K562 (cell line): ENCODE data around the gene GPSM3. TPM values are rescaled to one million over a fixed set of nuclear protein-coding genes. Genes with fewer than 3 reads are reported as not detected.

Experiments
- CCNT2 ChIP-seq: IDR thresholded peaks from 2 replicates; pipeline ENCODE4 v1.6.1; 2011; ENCODE audit warnings: borderline replicate concordance, low read depth, mild to moderate bottlenecking, moderate library complexity, mixed read lengths, low read length; ENCODE audit not compliant: insufficient read length; ENCODE audit errors: extremely low read depth
- ESRRA ChIP-seq: fragments of 450-650 bp; IDR thresholded peaks from 2 replicates; pipeline ENCODE4 v1.6.1; 2014; ENCODE audit warnings: low read depth, mild to moderate bottlenecking, moderate library complexity, borderline replicate concordance
- FOS ChIP-seq: IDR thresholded peaks from 3 replicates; pipeline ENCODE4 v1.6.1; 2011; ENCODE audit not compliant: insufficient read length; ENCODE audit errors: extremely low read depth
- GABPB2 ChIP-seq: fragments of 250-450 bp; sonication (Bioruptor Pico); conservative IDR thresholded peaks from 2 replicates; pipeline ENCODE4 v1.5.1; 2021; ENCODE audit warnings: mild to moderate bottlenecking
- HNRNPH1 ChIP-seq: fragments of 200-400 bp; formaldehyde crosslinking; optimal IDR thresholded peaks from 2 replicates; pipeline ENCODE3; 2017; ENCODE audit warnings: low read depth, mild to moderate bottlenecking, low read length, moderate library complexity
- KLF10 ChIP-seq: fragments of 250-450 bp; sonication (Bioruptor Pico); IDR thresholded peaks from 2 replicates; pipeline ENCODE4 v1.6.1; 2021; ENCODE audit warnings: matching md5 sums
- SMAD3 ChIP-seq: fragments of 450-650 bp; formaldehyde crosslinking; conservative IDR thresholded peaks from 2 replicates; pipeline ENCODE4 v1.4.0; 2020; ENCODE audit warnings: mild to moderate bottlenecking
- YBX1 ChIP-seq: fragments of 450-650 bp; IDR thresholded peaks from 2 replicates; pipeline ENCODE4 v1.7.1; 2016; ENCODE audit warnings: mild to moderate bottlenecking
- ZZZ3 ChIP-seq: fragments of 450-650 bp; IDR thresholded peaks from 2 replicates; pipeline ENCODE4 v1.6.1; 2016; ENCODE audit warnings: antibody characterized with exemption, mild to moderate bottlenecking, moderate library complexity
- polyA plus RNA-seq, 8 experiments: library from polyadenylated mRNA; depleted of rRNA in 4 of 8; stranded (reverse) in 5 of 8; unstranded in 3 of 8; fragments of >200 nt; fragmentation: Nextera tagmentation in 2 of 8; fragmentation: Illumina TruSeq in 1 of 8; extraction: Ambion mirVana in 2 of 8; extraction: Trizol in 1 of 8; gene quantifications; 2 replicates each; pipeline versions ENCODE4 v1.2.1 to v1.2.3, GENCODE V29; 2011 to 2014; ENCODE audit warnings: inconsistent platforms in 1 of 8, missing spikeins in 1 of 8
- total RNA-seq, 7 experiments: library from RNA; depleted of rRNA in 6 of 7; stranded (reverse); fragments of >200 nt in 6 of 7; fragmentation: Illumina TruSeq in 2 of 7; extraction: Trizol in 2 of 7; gene quantifications; 2 replicates each; pipeline versions ENCODE4 v1.2.1 to v1.2.3, GENCODE V29; 2011 to 2021; ENCODE audit warnings: low replicate concordance in 1 of 7
- TF ChIP-seq, protein P1 (sequence below): sonication (generic); formaldehyde crosslinking; IDR thresholded peaks from 2 replicates; pipeline ENCODE4 v1.8.0; 2022; ENCODE audit warnings: mild to moderate bottlenecking, missing genetic modification reagents
- TF ChIP-seq, protein P2 (sequence below): fragments of 250-450 bp; sonication (Bioruptor Pico); IDR thresholded peaks from 2 replicates; pipeline ENCODE4 v1.8.0; 2022; ENCODE audit warnings: inconsistent platforms
- TF ChIP-seq, protein P3 (sequence below): sonication (generic); formaldehyde crosslinking; IDR thresholded peaks from 2 replicates; pipeline ENCODE4 v1.8.0; 2023; ENCODE audit warnings: mild to moderate bottlenecking, missing genetic modification reagents
- TF ChIP-seq, protein P4 (sequence below), 3 experiments: fragments of 200-800 bp in 1 of 3; fragments of 250-450 bp in 1 of 3; fragments of 450-650 bp in 1 of 3; sonication (Bioruptor Pico) in 1 of 3; sonication (Bioruptor generic) in 1 of 3; formaldehyde crosslinking in 1 of 3; IDR thresholded peaks; 2 replicates each; pipeline versions ENCODE4 v1.6.1 to v1.8.0; 2016 to 2022; ENCODE audit warnings: mild to moderate bottlenecking in 2 of 3, missing genetic modification characterization in 2 of 3, missing compliant biosample characterization in 1 of 3, moderate library complexity in 1 of 3
- TF ChIP-seq, protein P5 (sequence below): fragments of 450-650 bp; IDR thresholded peaks from 2 replicates; pipeline ENCODE4 v1.6.1; 2016

GPSM3 gene
- total and polyA plus RNA-seq, 9 of the 15 experiments (the other 6 are each of a cell fraction or from before 2014, with no cell fraction given), result 5.3 to 42.6 (median 24.4) TPM

DNA sequence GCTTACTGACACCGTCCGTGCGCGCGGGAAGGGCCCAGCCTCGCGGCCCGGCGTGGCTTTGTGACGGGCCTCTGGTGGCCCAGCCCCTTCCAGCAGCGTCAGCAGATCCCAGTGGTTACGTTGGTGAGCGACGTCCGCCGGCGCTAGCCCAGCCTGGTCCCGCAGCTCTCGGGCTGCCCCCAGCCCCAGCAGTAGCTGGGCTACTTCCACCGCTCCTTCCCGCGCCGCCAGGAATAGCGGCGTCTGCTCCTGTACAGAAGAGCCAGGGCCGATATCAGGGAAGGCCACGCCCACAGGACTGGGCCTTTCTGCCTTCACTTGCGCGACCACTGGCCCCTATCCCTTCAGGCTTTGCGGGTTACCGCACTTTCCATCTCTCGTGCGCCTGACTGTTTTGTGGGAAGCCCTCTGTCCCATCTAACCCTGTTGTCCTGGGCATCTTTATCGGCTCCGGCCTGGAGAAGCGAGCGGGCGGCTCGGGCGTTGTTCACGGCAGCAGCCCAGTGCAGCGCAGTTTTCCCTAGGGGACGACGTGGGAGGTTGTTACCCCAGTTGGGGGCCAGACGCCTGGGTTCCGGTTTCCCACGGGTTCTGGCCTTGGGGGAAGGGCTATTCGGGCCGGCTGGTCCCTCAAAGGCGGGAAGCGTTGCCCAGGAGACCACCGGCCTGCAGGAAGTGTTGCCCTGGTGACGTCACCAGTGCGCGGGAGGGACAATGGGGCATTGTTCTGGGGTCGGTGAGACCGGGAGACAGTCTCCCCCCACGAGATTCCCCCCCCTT is 3.6 kb upstream of the GPSM3 start (continued):
- TF ChIP-seq, protein P1, sequence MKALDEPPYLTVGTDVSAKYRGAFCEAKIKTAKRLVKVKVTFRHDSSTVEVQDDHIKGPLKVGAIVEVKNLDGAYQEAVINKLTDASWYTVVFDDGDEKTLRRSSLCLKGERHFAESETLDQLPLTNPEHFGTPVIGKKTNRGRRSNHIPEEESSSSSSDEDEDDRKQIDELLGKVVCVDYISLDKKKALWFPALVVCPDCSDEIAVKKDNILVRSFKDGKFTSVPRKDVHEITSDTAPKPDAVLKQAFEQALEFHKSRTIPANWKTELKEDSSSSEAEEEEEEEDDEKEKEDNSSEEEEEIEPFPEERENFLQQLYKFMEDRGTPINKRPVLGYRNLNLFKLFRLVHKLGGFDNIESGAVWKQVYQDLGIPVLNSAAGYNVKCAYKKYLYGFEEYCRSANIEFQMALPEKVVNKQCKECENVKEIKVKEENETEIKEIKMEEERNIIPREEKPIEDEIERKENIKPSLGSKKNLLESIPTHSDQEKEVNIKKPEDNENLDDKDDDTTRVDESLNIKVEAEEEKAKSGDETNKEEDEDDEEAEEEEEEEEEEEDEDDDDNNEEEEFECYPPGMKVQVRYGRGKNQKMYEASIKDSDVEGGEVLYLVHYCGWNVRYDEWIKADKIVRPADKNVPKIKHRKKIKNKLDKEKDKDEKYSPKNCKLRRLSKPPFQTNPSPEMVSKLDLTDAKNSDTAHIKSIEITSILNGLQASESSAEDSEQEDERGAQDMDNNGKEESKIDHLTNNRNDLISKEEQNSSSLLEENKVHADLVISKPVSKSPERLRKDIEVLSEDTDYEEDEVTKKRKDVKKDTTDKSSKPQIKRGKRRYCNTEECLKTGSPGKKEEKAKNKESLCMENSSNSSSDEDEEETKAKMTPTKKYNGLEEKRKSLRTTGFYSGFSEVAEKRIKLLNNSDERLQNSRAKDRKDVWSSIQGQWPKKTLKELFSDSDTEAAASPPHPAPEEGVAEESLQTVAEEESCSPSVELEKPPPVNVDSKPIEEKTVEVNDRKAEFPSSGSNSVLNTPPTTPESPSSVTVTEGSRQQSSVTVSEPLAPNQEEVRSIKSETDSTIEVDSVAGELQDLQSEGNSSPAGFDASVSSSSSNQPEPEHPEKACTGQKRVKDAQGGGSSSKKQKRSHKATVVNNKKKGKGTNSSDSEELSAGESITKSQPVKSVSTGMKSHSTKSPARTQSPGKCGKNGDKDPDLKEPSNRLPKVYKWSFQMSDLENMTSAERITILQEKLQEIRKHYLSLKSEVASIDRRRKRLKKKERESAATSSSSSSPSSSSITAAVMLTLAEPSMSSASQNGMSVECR (CRISPR knock-in tag), result peak; percentile 85
- TF ChIP-seq ESRRA (no peak; the same call in 1 of the 2 replicates), FOS (no peak), ZZZ3 (0 out of 2 replicates have a peak, but pooled peaks have one; percentile 46), YBX1 (no peak), GABPB2 (no peak; the same call in 1 of the 2 replicates), HNRNPH1 (no peak), CCNT2 (no peak), SMAD3 (CRISPR knock-in tag) (peak; percentile 50; the same call in 1 of the 2 replicates), KLF10 (no peak)
- TF ChIP-seq, protein P2, sequence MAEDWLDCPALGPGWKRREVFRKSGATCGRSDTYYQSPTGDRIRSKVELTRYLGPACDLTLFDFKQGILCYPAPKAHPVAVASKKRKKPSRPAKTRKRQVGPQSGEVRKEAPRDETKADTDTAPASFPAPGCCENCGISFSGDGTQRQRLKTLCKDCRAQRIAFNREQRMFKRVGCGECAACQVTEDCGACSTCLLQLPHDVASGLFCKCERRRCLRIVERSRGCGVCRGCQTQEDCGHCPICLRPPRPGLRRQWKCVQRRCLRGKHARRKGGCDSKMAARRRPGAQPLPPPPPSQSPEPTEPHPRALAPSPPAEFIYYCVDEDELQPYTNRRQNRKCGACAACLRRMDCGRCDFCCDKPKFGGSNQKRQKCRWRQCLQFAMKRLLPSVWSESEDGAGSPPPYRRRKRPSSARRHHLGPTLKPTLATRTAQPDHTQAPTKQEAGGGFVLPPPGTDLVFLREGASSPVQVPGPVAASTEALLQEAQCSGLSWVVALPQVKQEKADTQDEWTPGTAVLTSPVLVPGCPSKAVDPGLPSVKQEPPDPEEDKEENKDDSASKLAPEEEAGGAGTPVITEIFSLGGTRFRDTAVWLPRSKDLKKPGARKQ (CRISPR knock-in tag), result no peak
- TF ChIP-seq, protein P3, sequence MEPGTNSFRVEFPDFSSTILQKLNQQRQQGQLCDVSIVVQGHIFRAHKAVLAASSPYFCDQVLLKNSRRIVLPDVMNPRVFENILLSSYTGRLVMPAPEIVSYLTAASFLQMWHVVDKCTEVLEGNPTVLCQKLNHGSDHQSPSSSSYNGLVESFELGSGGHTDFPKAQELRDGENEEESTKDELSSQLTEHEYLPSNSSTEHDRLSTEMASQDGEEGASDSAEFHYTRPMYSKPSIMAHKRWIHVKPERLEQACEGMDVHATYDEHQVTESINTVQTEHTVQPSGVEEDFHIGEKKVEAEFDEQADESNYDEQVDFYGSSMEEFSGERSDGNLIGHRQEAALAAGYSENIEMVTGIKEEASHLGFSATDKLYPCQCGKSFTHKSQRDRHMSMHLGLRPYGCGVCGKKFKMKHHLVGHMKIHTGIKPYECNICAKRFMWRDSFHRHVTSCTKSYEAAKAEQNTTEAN, result no peak
- TF ChIP-seq, protein P4, sequence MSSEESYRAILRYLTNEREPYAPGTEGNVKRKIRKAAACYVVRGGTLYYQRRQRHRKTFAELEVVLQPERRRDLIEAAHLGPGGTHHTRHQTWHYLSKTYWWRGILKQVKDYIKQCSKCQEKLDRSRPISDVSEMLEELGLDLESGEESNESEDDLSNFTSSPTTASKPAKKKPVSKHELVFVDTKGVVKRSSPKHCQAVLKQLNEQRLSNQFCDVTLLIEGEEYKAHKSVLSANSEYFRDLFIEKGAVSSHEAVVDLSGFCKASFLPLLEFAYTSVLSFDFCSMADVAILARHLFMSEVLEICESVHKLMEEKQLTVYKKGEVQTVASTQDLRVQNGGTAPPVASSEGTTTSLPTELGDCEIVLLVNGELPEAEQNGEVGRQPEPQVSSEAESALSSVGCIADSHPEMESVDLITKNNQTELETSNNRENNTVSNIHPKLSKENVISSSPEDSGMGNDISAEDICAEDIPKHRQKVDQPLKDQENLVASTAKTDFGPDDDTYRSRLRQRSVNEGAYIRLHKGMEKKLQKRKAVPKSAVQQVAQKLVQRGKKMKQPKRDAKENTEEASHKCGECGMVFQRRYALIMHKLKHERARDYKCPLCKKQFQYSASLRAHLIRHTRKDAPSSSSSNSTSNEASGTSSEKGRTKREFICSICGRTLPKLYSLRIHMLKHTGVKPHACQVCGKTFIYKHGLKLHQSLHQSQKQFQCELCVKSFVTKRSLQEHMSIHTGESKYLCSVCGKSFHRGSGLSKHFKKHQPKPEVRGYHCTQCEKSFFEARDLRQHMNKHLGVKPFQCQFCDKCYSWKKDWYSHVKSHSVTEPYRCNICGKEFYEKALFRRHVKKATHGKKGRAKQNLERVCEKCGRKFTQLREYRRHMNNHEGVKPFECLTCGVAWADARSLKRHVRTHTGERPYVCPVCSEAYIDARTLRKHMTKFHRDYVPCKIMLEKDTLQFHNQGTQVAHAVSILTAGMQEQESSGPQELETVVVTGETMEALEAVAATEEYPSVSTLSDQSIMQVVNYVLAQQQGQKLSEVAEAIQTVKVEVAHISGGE (CRISPR knock-in tag; IDR thresholded peaks at IDR 0.05), result peak in 1 of 3 experiments; percentile 79; a peak in 3 of 6 replicates
- TF ChIP-seq, protein P5, sequence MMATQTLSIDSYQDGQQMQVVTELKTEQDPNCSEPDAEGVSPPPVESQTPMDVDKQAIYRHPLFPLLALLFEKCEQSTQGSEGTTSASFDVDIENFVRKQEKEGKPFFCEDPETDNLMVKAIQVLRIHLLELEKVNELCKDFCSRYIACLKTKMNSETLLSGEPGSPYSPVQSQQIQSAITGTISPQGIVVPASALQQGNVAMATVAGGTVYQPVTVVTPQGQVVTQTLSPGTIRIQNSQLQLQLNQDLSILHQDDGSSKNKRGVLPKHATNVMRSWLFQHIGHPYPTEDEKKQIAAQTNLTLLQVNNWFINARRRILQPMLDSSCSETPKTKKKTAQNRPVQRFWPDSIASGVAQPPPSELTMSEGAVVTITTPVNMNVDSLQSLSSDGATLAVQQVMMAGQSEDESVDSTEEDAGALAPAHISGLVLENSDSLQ, result peak; percentile 94
